Stomach (tissue), 4 donors: ENCODE data around the gene NCS1.

Source experiments
- CTCF ChIP-seq, 7 experiments: fragments of 450-650 bp in 4 of 7; fragments of 200-600 bp in 3 of 7; sonication (generic) in 3 of 7; IDR thresholded peaks; one replicate each; pipeline ENCODE4 v1.5.1; 2016 to 2019; ENCODE audit warnings: antibody characterized with exemption in 7 of 7, control low read depth in 2 of 7, mild to moderate bottlenecking in 1 of 7
- POLR2A ChIP-seq, 4 donors: fragments of 450-650 bp; IDR thresholded peaks; one replicate each; pipeline ENCODE4 v1.6.1; 2016; ENCODE audit warnings: antibody characterized with exemption in 4 of 4, control low read depth in 2 of 4, mild to moderate bottlenecking in 1 of 4, moderate library complexity in 1 of 4
- POLR2AphosphoS5 ChIP-seq, 3 donors: sonication (generic); formaldehyde crosslinking; IDR thresholded peaks; one replicate each; pipeline ENCODE4 v1.6.1; 2016; ENCODE audit warnings: antibody characterized with exemption in 3 of 3

- TF ChIP-seq CTCF (IDR thresholded peaks at IDR 0.05) (no peak), POLR2A (IDR thresholded peaks at IDR 0.05) (no peak), POLR2AphosphoS5 (IDR thresholded peaks at IDR 0.05) (no peak)
Measured at GRCh38 chr9:130197888-130198287, 25.7 kb downstream of the NCS1 start.
